Activated T-cell treated with anti-CD3 and anti-CD28 coated beads, Interleukin-2, amount 50 U/mL, for 72 hours (primary cell): ENCODE measurements around the gene FNDC5. TPM values are rescaled to one million over a fixed set of nuclear protein-coding genes. Genes with fewer than 3 reads are reported as not detected.

Experiments
- ATAC-seq, 2 donors: fragments of 150-1000 bp; cut with Tn5 transposase; replicated peaks in 1 of 2; 2 replicates each; pipeline ENCODE4 v1.10.0; 2021; ENCODE audit warnings: moderate library complexity in 2 of 2, mild to moderate bottlenecking in 1 of 2
- DNase-seq, 2 donors: peaks; one replicate each; pipeline ENCODE4 v3.0.0; 2021 to 2022; ENCODE audit warnings: mixed read lengths in 1 of 2
- H3K27ac Mint-ChIP-seq: one replicate; pipeline ENCODE4 v1.8.0; 2022; ENCODE audit warnings: mild to moderate bottlenecking, moderate library complexity, mixed read lengths
- H3K27me3 Mint-ChIP-seq: one replicate; pipeline ENCODE4 v1.8.0; 2022; ENCODE audit warnings: low read depth, mixed read lengths
- H3K36me3 Mint-ChIP-seq, 2 donors: one replicate each; pipeline ENCODE4 v1.8.0; 2022; ENCODE audit warnings: mixed read lengths in 2 of 2, mild to moderate bottlenecking in 1 of 2; ENCODE audit not compliant: insufficient read depth in 2 of 2
- H3K4me1 Mint-ChIP-seq: one replicate; pipeline ENCODE4 v1.8.0; 2022; ENCODE audit warnings: low read depth, mixed read lengths
- H3K4me3 Mint-ChIP-seq, 2 donors: one replicate each; pipeline ENCODE4 v1.8.0; 2022; ENCODE audit warnings: mild to moderate bottlenecking in 2 of 2, mixed read lengths in 2 of 2, moderate library complexity in 2 of 2
- H3K9me3 Mint-ChIP-seq, 2 donors: one replicate each; pipeline ENCODE4 v1.8.0; 2022; ENCODE audit warnings: mixed read lengths in 2 of 2
- total RNA-seq, 2 donors: library from RNA; stranded (reverse); gene quantifications; one replicate each; pipeline ENCODE4 v1.2.3, GENCODE V29; 2022

The FNDC5 gene
- total RNA-seq, 2 donors from 2014 or later: not detected

DNA sequence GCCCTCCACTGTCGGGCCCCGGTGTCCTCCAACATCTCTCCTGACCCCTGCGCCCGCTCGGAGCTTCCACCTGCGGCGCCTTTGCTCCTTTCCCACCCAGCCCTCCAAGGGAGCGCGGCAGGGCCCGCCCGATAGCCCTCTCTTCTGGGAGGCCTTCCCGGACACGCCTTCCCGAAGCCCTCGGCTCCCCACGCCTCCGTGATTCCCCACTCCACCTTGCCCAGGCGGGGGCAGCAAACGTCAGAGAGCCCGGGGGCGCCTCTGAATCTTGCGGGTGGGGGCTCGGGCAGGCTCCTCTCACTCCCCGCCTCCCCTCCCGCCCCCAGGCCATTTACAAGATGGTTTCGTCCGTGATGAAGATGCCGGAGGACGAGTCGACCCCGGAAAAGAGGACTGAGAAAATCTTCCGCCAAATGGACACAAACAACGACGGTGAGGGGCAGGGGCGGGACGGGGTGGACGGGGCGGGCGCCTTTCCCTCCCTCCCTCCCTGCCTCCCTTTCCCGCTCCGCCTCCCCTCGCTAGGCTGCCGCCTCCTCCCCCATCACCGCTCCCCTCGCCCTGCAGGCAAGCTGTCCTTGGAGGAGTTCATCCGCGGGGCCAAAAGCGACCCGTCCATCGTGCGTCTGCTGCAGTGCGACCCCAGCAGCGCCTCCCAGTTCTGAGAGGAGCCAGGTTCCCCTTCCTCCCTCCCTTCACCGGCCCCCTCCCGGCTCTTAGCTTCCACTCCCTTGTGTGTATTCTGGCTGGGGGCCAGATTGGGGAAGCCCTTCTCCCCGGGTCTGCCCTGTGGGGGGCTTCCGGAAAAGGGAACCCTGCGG lies 22.7 kb upstream of the FNDC5 start:
- Mint-ChIP-seq H3K36me3 (no peaks in the 10 kb centered on the region), H3K4me3 (peak overlapping the region; percentile 71 to 82), H3K9me3 (no peaks in the 10 kb centered on the region), H3K4me1 (peaks cover 10% of the 10 kb centered on the region), H3K27me3 (peaks cover 52% of the 10 kb centered on the region), H3K27ac (no peak overlapping the region)
- DNase-seq (no peak), ATAC-seq (peak in 1 of 2 donors; percentile 44)

DNA sequence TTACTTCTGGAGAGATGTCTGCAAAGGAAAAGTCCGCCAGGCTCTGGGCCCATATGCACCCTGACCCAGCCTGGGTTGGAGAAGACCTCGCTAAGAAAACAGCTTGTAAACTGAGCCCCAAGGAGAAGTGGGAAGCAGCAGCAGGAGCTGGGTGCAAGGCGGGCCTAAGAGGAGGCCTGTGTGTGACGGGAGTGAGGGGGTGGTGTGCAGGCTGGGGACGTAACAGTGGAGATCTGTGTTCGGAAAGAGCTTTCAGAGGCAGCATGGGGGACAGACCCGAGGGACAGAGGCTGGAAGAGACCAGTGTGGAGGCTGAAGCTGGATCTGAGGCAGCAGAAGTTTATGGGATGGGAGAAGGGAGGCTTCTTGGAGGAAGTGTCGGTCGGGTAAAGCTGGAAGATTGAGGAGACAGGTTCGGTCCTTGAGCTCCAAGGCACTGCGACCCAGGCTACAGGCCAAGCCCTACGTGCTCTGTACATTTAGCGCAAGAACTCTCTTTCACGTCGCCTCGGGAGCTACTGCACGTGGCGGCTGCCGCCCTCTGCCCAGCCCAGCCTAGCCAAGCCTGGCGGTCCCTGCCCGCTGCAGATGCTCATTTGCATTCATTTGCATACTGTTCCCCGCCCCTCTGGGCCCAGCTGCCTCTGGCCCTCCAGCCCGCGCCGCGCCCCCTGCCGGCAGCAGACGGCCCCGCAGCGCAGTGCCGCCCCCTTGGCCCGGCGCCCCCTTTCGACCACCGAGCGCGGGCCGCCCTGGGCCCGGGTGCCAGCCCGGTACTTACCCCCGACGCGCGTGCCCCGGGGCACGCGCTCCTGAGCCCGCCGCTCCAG lies 21.9 kb upstream of the FNDC5 start:
- Mint-ChIP-seq H3K9me3 (no peaks in the 10 kb centered on the region), H3K4me3 (peak overlapping the region; percentile 71 to 82), H3K27me3 (peaks cover 57% of the 10 kb centered on the region), H3K4me1 (peaks cover 10% of the 10 kb centered on the region), H3K27ac (no peak overlapping the region), H3K36me3 (no peaks in the 10 kb centered on the region)
- peak; percentile 66 for DNase-seq
- peak; percentile 77 to 80 for ATAC-seq

DNA sequence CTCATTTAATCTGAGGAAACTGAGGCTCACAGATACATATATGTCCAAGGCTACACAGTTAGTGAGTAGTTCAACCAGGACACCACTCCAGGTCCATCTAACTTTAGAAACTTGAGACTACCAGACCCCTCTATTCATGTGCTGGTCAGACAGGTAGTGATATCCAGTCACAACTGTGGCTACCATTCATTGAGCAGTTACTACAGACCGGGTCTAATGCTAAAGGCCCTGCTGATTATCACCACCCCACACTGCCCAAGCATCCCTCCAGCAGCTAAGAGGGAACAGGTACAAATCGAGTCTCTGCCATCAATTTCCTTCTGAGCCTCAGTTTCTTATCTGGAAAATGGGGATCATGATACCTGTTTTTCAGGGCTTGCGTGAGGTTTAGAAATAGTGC lies 20.9 kb upstream of the FNDC5 start:
- Mint-ChIP-seq H3K27ac (no peak overlapping the region), H3K4me3 (peak overlapping the region in 1 of 2 donors; percentile 63), H3K4me1 (peaks cover 16% of the 10 kb centered on the region), H3K9me3 (no peaks in the 10 kb centered on the region), H3K36me3 (no peaks in the 10 kb centered on the region), H3K27me3 (peaks cover 62% of the 10 kb centered on the region)
- no peak for ATAC-seq
- DNase-seq: no peak

DNA sequence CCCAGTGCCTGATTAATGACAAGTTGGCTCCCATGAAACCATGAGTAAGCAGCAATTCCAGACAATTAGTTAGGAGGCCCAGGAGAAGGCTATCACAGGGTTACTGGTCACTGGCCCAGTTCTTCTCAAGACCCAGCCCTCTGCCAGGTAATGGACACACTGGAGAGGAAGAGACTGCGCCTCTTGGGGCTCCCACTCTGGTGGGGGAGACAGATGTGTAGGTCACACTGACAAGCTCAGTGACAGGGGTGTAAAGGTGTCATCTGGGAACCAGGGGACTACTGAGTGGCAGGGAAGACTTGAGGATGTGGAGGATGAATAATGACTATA lies 20.5 kb upstream of the FNDC5 start:
- Mint-ChIP-seq H3K36me3 (no peaks in the 10 kb centered on the region), H3K27me3 (peaks cover 62% of the 10 kb centered on the region), H3K27ac (no peak overlapping the region), H3K4me3 (no peak overlapping the region), H3K4me1 (peaks cover 16% of the 10 kb centered on the region), H3K9me3 (no peaks in the 10 kb centered on the region)
- DNase-seq: no peak
- ATAC-seq: no peak

DNA sequence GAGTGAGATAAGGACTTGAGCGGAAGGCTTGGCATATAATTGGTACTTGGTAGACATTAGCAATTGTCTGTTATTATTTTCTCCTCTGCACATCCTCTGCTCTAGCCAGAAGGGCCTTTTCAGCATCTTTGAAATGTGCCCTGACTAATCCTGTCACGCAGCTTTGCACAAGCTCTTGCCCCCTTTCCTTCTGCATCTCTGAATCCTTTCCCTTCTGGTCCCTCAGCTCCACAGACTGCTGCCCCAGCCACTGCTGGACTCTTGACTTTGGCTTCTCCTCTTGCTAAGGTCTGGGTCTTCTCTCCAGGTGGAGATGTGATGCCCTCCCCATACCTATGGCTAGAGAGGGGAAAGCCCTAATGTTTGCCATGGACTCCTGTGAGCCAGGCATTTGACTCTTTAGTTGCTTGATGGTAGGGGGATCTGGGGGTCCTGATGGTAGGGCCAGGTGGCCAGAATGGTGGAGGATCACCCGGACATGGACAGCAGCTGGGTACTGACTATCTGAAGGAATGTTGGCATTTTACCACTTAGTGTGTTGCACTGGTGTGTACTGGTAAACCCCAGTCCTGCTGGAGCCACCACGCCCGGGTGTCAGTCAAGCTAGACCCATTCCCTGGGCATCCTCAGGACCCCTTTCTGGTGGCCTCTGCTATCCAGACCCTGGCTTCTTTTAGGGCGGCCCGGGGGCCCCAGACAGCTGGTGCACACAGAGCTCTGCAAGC lies 20.0 kb upstream of the FNDC5 start:
- no peak overlapping the region for H3K4me3 Mint-ChIP-seq
- H3K27me3 Mint-ChIP-seq: peaks cover 65% of the 10 kb centered on the region
- DNase-seq (no peak), ATAC-seq (no peak)
- no peaks in the 10 kb centered on the region for H3K36me3 Mint-ChIP-seq
- peaks cover 16% of the 10 kb centered on the region for H3K4me1 Mint-ChIP-seq
- no peaks in the 10 kb centered on the region for H3K9me3 Mint-ChIP-seq
- no peak overlapping the region for H3K27ac Mint-ChIP-seq

DNA sequence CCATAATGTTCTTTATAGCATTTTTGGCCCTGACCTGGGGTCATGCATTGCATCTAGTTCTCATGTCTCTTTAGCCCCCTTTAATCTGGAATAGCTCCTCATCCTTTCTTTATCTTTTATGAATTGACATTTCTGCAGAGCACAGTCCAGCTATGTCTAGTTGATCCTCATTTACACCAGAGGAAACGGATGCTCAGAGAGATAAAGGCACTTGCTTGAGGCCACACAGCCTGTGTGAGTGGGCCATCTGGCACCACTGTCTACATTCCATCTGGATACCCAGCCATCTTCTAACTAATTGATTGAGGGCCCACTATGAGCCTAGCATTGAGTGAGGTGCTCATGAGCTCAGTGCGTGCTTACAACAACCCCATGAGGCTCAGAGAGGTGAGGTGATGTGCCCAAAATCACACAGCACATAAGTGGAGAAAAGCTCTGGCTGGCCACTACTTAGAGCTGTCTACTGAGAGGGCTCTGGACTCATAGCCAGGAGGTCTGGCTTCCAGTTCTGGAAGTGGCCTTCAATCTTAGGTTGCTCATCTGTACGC lies 19.1 kb upstream of the FNDC5 start:
- H3K36me3 Mint-ChIP-seq: no peaks in the 10 kb centered on the region
- H3K9me3 Mint-ChIP-seq: no peaks in the 10 kb centered on the region
- H3K27me3 Mint-ChIP-seq: peaks cover 74% of the 10 kb centered on the region
- DNase-seq (no peak), ATAC-seq (no peak)
- no peak overlapping the region for H3K27ac Mint-ChIP-seq
- peaks cover 16% of the 10 kb centered on the region for H3K4me1 Mint-ChIP-seq
- H3K4me3 Mint-ChIP-seq: no peak overlapping the region

DNA sequence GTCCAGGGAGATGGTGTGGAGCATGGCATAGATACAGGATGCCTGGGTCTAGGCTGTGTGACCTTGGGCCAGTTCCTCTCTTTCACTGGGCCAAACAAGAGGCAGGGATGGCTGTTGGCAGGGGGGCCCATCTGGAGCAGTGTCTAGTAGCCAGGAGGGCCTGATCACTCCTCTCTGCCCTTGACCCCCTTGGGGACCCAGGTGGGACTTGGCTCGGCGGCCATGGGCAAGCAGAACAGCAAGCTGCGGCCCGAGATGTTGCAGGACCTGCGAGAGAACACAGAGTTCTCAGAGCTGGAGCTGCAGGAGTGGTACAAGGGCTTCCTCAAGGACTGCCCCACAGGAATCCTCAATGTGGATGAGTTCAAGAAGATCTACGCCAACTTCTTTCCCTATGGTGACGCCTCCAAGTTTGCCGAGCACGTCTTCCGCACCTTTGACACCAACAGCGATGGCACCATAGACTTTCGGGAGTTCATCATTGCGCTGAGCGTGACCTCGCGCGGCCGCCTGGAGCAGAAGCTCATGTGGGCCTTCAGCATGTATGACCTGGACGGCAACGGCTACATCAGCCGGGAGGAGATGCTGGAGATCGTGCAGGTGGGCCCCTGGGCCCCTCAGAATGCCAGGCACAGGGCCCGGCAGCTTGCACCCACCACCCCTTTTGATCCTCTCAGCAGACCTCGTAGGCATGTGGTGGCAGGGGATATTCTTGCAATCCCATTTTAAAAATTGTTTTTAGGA lies 18.1 kb upstream of the FNDC5 start:
- ATAC-seq: no peak
- no peak overlapping the region for H3K27ac Mint-ChIP-seq
- no peaks in the 10 kb centered on the region for H3K36me3 Mint-ChIP-seq
- DNase-seq: no peak
- H3K9me3 Mint-ChIP-seq: no peaks in the 10 kb centered on the region
- H3K4me3 Mint-ChIP-seq: no peak overlapping the region
- H3K27me3 Mint-ChIP-seq: peaks cover 81% of the 10 kb centered on the region
- H3K4me1 Mint-ChIP-seq: peaks cover 16% of the 10 kb centered on the region

DNA sequence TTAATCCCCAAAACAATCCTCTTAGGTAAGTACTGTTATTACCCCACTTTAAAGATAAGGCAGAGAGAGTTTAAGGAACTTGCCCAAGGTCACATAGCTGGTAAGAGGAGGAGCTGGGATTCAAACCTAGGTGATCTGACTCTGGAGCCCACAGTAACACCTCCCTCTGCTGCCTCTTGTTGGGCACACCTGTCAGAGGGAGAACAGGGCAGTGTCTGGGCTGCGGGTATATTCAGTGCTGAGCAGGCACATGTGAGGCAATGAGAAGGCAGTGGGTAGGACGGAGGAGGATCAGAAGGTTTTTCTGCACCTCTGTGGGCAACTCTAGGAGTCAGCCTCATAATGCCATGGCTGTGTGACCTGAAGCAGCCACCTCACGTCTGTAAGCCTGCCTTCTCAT lies 17.4 kb upstream of the FNDC5 start:
- H3K9me3 Mint-ChIP-seq: no peaks in the 10 kb centered on the region
- peaks cover 16% of the 10 kb centered on the region for H3K4me1 Mint-ChIP-seq
- H3K4me3 Mint-ChIP-seq: no peak overlapping the region
- peaks cover 83% of the 10 kb centered on the region for H3K27me3 Mint-ChIP-seq
- DNase-seq: no peak
- ATAC-seq: no peak
- H3K27ac Mint-ChIP-seq: no peak overlapping the region
- no peaks in the 10 kb centered on the region for H3K36me3 Mint-ChIP-seq

DNA sequence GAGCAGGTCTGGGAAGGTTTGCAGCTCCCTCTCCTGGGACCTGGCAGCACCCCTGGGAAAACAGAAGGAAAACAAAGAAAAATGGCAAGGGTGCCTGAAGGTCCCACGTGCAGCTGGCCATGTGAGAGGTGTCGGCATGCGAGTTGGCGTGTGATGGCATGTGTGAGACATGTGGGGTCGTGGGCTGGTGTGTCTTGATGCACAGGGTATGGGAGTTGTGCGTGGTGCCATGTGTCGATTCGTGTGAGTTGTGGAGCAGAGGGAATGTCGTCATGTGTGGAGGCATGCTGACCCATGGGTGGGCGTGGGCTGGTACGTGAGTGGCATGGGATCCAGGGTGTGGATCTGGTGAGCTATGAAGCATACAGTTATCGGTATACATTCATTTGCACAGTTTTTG lies 16.9 kb upstream of the FNDC5 start:
- no peak overlapping the region for H3K4me3 Mint-ChIP-seq
- H3K27ac Mint-ChIP-seq: no peak overlapping the region
- ATAC-seq: no peak
- no peak for DNase-seq
- H3K4me1 Mint-ChIP-seq: peaks cover 15% of the 10 kb centered on the region
- no peaks in the 10 kb centered on the region for H3K9me3 Mint-ChIP-seq
- peaks cover 81% of the 10 kb centered on the region for H3K27me3 Mint-ChIP-seq
- no peaks in the 10 kb centered on the region for H3K36me3 Mint-ChIP-seq

DNA sequence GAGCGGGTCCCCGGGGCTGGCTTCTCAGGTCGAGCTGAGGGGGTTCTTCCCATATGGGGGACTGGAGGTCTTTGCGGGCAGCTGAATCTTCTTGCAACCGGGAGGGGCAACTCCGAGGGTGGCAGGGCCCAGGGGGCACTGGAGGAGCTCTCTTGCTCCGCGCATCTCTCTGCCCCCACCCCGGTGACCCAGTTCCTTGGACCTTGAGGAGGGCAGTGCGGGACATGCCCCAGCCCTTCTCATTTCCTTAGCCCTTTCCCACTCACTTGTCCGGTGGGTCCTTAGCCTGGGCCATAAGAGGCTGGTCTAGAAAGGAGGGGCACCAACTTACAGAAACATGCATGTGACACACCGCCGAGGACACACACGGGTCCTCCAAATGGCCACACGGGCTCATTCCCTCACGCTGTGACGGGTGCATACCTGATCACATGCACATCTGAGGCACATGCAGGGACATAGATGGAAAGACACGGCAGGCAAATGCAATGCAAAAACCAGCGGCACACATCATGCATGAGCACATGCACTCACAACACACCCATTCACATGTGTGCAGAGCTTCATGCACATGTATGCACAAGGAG lies 16.2 kb upstream of the FNDC5 start:
- DNase-seq (no peak), ATAC-seq (no peak)
- Mint-ChIP-seq H3K27me3 (peaks cover 74% of the 10 kb centered on the region), H3K4me3 (peak overlapping the region in 1 of 2 donors; percentile 39), H3K27ac (no peak overlapping the region), H3K9me3 (no peaks in the 10 kb centered on the region), H3K36me3 (no peaks in the 10 kb centered on the region), H3K4me1 (peaks cover 8% of the 10 kb centered on the region)

DNA sequence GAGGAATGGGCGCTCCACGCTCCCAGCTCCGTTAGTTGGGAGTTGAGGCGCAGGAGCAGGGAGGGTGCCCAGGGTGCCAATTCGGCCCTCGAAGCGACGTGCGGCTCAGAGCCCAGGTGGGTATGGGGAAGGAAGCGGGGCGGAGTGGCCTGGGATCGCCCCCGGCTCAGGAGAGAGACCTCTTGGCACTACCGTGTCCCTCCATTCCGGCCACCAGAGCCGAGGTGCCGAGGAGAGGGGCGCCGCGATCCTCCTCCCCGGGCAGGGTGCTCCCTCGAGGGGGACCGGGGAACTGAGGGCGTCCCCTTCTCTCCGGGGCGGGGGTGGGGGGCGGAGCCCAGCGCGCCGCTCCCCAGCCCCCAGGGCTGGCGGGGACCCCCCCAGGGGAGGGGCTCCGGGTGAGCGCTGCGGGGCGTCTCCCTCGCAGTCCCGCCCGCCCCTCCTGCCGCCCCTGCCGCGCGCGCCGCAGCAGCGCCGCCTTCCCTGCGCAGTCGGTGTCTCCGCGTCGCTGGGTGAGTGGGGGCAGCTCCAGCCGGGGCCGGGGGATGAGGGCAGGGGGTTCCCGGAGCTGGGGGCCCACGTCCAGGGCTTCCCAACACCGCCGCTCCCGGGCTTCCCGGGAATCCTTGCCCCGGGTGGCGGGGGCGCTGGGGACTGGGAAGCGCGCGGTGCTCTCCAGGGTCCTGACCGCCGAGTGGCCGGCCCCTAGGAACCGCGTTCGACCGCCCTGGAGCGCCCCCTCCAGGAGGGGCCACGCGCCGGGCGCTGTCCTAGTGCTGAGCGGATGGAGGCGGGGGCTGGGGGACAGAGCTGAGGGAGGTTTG lies 15.5 kb upstream of the FNDC5 start, which contains the start of gene HPCA:
Gene HPCA, plus strand, starts transcription at position 488 of the 824 bp plus-strand sequence. CDS start 2,408 bp downstream, outside the sequence.
- H3K4me1 Mint-ChIP-seq: peaks cover 6% of the 10 kb centered on the region
- H3K4me3 Mint-ChIP-seq: peak within 1 kb of the TSS; percentile 11 to 56
- no peak within 1 kb of the TSS for H3K27ac Mint-ChIP-seq
- no peaks in the 10 kb centered on the region for H3K9me3 Mint-ChIP-seq
- peak; percentile 61 to 72 for DNase-seq
- no peaks in the 10 kb centered on the region for H3K36me3 Mint-ChIP-seq
- peak; percentile 82 for ATAC-seq
- H3K27me3 Mint-ChIP-seq: peaks cover 74% of the 10 kb centered on the region
